Uterus (tissue), 2 donors: ENCODE measurements around the gene KCNQ2.

Source experiments
- POLR2A ChIP-seq, 2 donors: fragments of 450-650 bp; IDR thresholded peaks; one replicate each; pipeline ENCODE4 v1.6.1; 2016; ENCODE audit warnings: antibody characterized with exemption in 2 of 2, mild to moderate bottlenecking in 1 of 2, moderate library complexity in 1 of 2
- TF ChIP-seq, protein P1 (sequence below), 4 experiments: fragments of 200-600 bp in 2 of 4; fragments of 450-650 bp in 2 of 4; sonication (generic) in 2 of 4; IDR thresholded peaks; one replicate each; pipeline ENCODE4 v1.5.1; 2016 to 2019; ENCODE audit warnings: antibody characterized with exemption in 4 of 4, mild to moderate bottlenecking in 2 of 4, moderate library complexity in 1 of 4

DNA sequence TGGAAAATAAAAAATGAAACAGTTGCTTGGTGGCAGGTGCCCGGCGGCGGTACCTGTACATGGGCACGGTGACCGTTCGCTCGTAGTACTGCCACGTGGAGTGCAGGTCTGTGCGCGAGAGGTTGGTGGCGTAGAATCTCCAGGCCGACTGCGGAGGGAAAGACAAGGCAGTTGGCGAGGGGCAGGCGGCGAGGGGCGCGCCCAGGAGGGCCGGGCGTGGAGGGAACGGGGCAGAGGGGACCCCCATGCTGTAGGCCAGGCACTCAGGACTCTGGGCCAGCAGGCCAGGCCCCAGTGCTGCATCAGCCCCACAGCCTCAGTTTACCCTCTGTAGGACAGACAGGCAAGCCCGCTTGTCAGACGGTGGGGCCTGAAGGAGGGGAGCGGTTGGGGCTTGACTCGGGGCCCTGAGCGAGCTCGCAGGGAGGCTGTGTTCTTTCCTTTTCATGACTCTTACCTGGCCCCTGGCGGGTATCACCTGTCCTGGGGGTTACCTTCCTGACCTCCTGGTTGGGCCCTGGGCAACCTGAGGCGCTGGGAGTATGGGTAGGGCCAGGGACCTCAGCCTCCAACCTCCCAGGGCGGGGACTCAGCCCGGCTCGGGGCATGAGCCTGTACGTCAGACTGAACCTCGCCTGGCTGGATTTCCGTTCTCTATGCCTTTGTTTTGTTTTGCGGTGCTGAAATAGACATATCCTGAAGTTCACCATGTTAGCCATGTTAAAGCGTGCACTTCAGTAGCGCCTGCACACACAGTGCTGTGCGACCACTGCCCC, 38.5 kb downstream of the KCNQ2 start:
- TF ChIP-seq, protein P1, sequence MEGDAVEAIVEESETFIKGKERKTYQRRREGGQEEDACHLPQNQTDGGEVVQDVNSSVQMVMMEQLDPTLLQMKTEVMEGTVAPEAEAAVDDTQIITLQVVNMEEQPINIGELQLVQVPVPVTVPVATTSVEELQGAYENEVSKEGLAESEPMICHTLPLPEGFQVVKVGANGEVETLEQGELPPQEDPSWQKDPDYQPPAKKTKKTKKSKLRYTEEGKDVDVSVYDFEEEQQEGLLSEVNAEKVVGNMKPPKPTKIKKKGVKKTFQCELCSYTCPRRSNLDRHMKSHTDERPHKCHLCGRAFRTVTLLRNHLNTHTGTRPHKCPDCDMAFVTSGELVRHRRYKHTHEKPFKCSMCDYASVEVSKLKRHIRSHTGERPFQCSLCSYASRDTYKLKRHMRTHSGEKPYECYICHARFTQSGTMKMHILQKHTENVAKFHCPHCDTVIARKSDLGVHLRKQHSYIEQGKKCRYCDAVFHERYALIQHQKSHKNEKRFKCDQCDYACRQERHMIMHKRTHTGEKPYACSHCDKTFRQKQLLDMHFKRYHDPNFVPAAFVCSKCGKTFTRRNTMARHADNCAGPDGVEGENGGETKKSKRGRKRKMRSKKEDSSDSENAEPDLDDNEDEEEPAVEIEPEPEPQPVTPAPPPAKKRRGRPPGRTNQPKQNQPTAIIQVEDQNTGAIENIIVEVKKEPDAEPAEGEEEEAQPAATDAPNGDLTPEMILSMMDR (IDR thresholded peaks at IDR 0.05): no peak
- no peak for TF ChIP-seq POLR2A (IDR thresholded peaks at IDR 0.05)
